Transverse colon (tissue), 3 donors: Measurements from ENCODE around the gene GALNT10.

Experiments
- CTCF ChIP-seq, 5 experiments: fragments of 200-600 bp in 3 of 5; fragments of 450-650 bp in 2 of 5; sonication (generic) in 3 of 5; IDR thresholded peaks; 1 replicate in 2 of 5; 2 replicates in 3 of 5; pipeline ENCODE4 v1.5.1; 2016 to 2017; ENCODE audit warnings: antibody characterized with exemption in 5 of 5, inconsistent platforms in 3 of 5, mild to moderate bottlenecking in 2 of 5, moderate library complexity in 1 of 5
- EP300 ChIP-seq: sonication (generic); formaldehyde crosslinking; IDR thresholded peaks from one replicate; pipeline ENCODE4 v1.6.1; 2017; ENCODE audit warnings: antibody characterized with exemption, low read depth

DNA sequence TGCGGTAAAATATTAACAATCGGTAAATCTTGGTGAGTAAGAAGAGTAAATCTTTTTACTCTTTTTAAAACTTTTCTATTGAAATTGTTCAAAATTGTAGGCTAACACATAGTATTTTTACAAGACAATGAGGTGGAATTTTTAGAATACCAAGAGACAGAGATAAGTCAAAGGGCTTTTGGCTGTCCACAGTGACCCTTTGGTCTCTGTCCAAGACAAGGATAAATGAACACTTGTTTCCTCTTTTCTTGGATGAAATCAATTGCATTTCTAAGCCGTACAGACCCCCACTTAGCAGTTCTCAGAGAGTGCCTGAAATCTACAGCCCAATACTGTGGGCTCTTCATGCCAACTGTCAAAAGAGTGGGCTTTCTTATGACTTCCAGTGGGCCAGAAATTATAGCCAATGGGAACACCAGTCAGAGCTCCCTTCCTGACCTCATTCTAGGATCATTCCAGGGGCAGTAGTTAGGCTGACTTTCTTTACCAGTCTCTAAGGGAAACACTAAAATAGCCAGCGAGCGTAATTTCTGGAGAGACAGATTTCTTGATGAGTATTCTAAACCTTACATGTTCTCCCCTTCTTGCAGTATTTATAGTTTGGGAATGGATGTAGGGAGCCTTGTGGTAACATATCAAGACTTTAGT is 74.1 kb downstream of the GALNT10 start:
- TF ChIP-seq CTCF (IDR thresholded peaks at IDR 0.05) (no peak), EP300 (no peak)
